RPMI8226 (cell line): Measurements from ENCODE around the gene KRT23.
A peak's percentile ranks its signal among the peaks of the same experiment; 100 is the strongest.

Experiments used
- DNase-seq: peaks from one replicate; pipeline ENCODE4 v3.0.0-alpha.2; 2015

KRT23 gene

DNA sequence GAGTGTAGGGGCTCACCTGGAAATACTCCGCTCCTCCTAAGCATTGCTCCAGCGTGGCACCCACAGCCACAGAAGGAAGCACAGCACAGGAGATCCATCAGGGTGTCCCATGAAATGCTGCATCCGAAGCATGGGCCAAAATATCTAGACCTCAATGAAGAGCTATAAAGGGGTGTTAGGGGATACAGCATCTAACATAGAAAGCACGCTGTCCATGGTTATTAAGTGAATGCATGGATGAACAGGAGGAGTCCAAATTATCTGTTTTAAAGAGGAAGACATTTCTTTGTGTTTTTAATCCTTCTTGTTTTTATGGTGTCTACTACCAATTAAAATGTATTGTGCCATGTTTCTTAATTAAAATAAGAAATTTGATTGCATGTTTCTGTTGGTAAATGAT, 30.8 kb downstream of the KRT23 start:
- no peak for DNase-seq

GRCh38 chr17:40905370-40905769, 32.1 kb downstream of the KRT23 start:
- no peak for DNase-seq

GRCh38 chr17:40903129-40903847, 34.2 kb downstream of the KRT23 start:
- DNase-seq: no peak

- DNase-seq: no peak
These were observed 34.9 kb downstream of the KRT23 start for GRCh38 chr17:40902498-40902897.

GRCh38 chr17:40901981-40902474, 35.4 kb downstream of the KRT23 start:
- DNase-seq: no peak

DNA sequence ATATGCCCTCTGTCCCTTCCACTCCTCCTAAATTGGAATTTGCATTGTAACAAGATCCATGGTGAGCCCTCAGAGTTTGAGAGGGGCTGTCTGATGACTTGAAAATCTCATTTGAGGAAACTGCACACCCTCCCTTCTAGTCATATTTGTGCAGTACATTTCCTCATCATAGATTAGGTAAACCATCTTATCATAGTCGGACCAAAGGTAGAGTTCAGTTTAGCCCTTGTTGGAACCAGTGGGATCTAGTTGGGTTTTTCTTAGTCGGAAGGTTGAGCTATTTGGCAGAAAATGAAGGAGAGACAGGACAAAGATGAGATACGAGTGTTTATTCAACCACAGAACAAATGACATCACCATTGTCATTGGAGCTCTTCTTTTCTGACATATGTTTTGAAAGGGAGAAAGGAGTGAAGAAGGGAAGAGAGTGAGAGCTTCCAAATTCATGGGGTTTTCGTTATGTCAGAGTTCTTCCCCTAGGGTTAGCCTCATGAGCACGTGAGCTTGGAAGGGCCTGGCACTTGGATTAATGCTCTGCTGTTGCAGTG, 36.6 kb downstream of the KRT23 start:
- DNase-seq: no peak

DNA sequence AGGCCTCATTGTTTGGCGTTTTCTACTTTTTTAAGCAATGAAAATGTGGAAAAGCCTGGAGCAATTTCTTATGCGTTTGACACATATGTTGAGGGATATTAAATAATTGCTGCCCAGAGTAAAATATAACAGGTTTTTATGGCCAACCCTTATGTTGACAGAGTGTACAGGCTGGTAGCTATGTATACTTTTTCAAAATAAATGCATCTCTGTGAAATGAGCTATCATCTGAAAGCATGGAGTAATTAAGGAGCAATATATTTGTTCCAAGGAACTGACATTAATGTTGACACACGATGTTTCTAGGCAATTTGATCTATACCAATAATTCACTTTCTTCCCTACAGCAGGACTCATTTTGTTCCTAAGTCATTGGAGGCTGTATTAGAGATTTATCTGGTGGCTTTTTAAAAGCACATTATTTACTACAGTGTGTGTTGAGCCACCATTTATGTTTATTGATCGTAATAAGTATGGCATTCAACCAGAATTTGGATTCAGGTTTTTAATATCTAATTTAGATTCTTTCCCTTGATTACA, 40.5 kb downstream of the KRT23 start:
- DNase-seq: no peak

- DNase-seq: peak; percentile 26
These were observed 42.2 kb downstream of the KRT23 start for GRCh38 chr17:40895106-40895730.

- no peak for DNase-seq
These were observed 49.2 kb downstream of the KRT23 start for GRCh38 chr17:40888196-40888720.

DNA sequence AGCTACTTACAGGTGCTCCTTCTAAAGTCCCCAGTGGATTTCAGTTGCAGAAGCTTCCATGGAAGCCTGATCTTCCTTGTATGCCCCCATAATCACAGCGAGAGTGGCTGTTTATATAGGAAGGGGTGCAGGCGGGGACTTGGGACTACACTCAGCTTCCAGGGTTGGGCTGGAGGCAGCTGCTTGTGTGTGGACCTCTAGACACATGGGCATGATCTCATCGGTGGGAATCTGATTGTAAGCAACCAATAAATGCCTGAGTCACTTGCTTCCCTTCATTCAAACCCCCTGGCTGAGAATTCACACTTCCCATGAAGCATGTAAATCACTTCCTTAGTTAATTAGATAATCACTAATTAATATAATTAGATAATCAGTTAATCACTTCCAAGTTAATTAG, 51.4 kb downstream of the KRT23 start:
- DNase-seq: no peak

GRCh38 chr17:40884708-40885512, 52.5 kb downstream of the KRT23 start, which contains the start of gene KRT20:
Gene KRT20, minus strand, starts transcription at chr17:40885242. Its CDS starts 57 bp downstream, at chr17:40885185.
- DNase-seq: peak; percentile 23

DNA sequence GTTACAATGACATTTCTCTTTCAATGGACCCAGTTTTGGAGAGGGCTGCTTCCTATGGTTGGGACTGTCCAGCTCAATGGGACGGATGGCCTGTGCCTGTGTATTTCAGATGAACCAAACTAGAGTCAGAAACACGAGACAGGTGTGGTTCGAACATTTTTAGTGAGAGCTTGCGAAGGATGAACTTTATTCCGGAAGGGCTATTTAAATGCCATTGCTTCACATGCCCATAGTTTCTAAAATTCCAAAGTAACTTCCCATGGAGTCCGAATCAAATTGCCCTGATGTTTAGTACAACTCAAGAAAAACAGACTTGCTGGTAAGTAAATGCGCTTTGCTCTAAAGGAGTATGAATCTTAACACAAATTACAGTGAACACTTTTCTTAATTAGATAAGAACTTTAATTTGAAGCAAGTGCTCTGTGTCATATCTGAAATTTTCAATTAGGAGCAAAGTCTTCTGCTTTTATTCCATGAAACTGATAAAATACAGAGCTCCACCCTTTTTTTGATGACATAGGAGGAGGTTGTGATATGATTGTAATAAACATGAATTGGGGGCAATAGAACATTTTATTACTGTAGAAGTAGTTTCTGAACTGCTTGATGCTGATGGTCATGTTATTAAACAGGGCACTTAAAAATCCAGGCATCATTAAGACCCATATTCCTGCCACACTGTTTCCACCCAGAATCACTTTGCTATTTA, 53.7 kb downstream of the KRT23 start:
- no peak for DNase-seq

- no peak for DNase-seq
These were observed 54.4 kb downstream of the KRT23 start for GRCh38 chr17:40883031-40883430.

- no peak for DNase-seq
These were observed 58.4 kb downstream of the KRT23 start for GRCh38 chr17:40879026-40879425.

GRCh38 chr17:40878044-40878443, 59.4 kb downstream of the KRT23 start:
- no peak for DNase-seq

DNA sequence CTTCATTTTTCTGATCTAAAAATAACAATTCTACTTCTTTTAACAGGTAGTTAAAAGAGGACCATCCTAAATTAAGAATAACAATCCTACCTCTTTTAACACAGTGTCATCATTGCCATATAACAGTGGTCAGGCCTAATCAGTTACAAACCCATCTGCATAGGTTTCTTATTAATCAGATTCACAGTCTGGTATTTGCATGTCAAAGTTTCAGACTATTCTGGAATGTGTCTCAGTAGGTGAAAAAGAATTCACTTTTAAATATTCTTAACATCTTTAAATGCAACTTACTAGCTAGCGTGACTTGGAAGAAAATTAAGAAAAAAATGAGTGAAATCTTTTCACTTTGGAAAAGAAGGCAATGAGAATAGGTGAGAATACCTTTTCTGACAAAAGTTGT, 63.6 kb downstream of the KRT23 start:
- DNase-seq: no peak

GRCh38 chr17:40873255-40873654, 64.2 kb downstream of the KRT23 start:
- no peak for DNase-seq
